Chondrocyte (in vitro differentiated cells): Measurements from ENCODE around the gene KMT2D. TPM values are rescaled to one million over a fixed set of nuclear protein-coding genes. Genes with fewer than 3 reads are reported as not detected.

ENCODE experiments used
- DNase-seq: peaks from one replicate; pipeline ENCODE4 v3.0.0; 2021; ENCODE audit warnings: mixed read lengths, low spot score
- H3K27ac Mint-ChIP-seq: one replicate; pipeline ENCODE4 v1.8.0; 2021; ENCODE audit warnings: mild to moderate bottlenecking, moderate library complexity, mixed read lengths; ENCODE audit not compliant: unreplicated experiment
- H3K27me3 Mint-ChIP-seq: 2 replicates; pipeline ENCODE4 v1.8.0; 2021; ENCODE audit warnings: low read depth, mixed read lengths
- H3K36me3 Mint-ChIP-seq: 2 replicates; pipeline ENCODE4 v1.8.0; 2021; ENCODE audit warnings: low read depth, mixed read lengths
- H3K4me1 Mint-ChIP-seq: 2 replicates; pipeline ENCODE4 v1.8.0; 2021; ENCODE audit warnings: low read depth, mild to moderate bottlenecking, mixed read lengths
- H3K4me3 Mint-ChIP-seq: one replicate; pipeline ENCODE4 v1.8.0; 2021; ENCODE audit warnings: mild to moderate bottlenecking, moderate library complexity, mixed read lengths; ENCODE audit not compliant: unreplicated experiment
- H3K9me3 Mint-ChIP-seq: 2 replicates; pipeline ENCODE4 v1.8.0; 2021; ENCODE audit warnings: low read depth, mixed read lengths
- CTCF ChIP-seq: fragments of 200-600 bp; sonication (generic); IDR thresholded peaks from 2 replicates; pipeline ENCODE4 v1.5.0; 2021; ENCODE audit warnings: antibody characterized with exemption, mild to moderate bottlenecking, moderate library complexity
- long read RNA-seq: library from polyadenylated mRNA; stranded (forward); transcript quantifications from one replicate; pipeline ENCODE4 v2.0.0, GENCODE V29; 2021
- total RNA-seq: library from RNA; stranded (reverse); gene quantifications from 3 replicates; pipeline ENCODE4 v1.2.1, GENCODE V29; 2021

KMT2D gene
- 65.4 to 73.8 TPM (median 70.7 TPM) in 3 replicates for total RNA-seq
- long read RNA-seq, result 0 reads

- H3K9me3 Mint-ChIP-seq, result no peaks in the 10 kb centered on the region
- DNase-seq, result peak; percentile 97
- H3K27ac Mint-ChIP-seq, result peak within 1 kb of the TSS; percentile 97
- H3K4me3 Mint-ChIP-seq, result peak within 1 kb of the TSS; percentile 95
- H3K27me3 Mint-ChIP-seq, result no peaks in the 10 kb centered on the region
- peaks cover 2% of the 10 kb centered on the region for H3K36me3 Mint-ChIP-seq
- H3K4me1 Mint-ChIP-seq, result peaks cover 48% of the 10 kb centered on the region
- peak; percentile 70 for TF ChIP-seq CTCF
Observed at GRCh38 chr12:49060237-49061156, at the start of gene KMT2D. Gene KMT2D (minus strand): TSS chr12:49060794. CDS start chr12:49055324, 5,470 bp downstream.

- Mint-ChIP-seq H3K4me3 (peak overlapping the region; percentile 97), H3K9me3 (no peaks in the 10 kb centered on the region)
Observed at GRCh38 chr12:49109641-49110463, 49.3 kb upstream of the KMT2D start.

GRCh38 chr12:49108958-49109404, 48.4 kb upstream of the KMT2D start:
- H3K9me3 Mint-ChIP-seq, result no peaks in the 10 kb centered on the region
- no peak for TF ChIP-seq CTCF
- peak overlapping the region; percentile 94 for H3K27ac Mint-ChIP-seq
- H3K27me3 Mint-ChIP-seq, result no peaks in the 10 kb centered on the region
- peaks cover 3% of the 10 kb centered on the region for H3K36me3 Mint-ChIP-seq
- no peak for DNase-seq
- peak overlapping the region; percentile 97 for H3K4me3 Mint-ChIP-seq
- H3K4me1 Mint-ChIP-seq, result peaks cover 26% of the 10 kb centered on the region

More at GRCh38 chr12:49109641-49110463, 49.3 kb upstream of the KMT2D start:
- no peak for TF ChIP-seq CTCF
- H3K27me3 Mint-ChIP-seq, result no peaks in the 10 kb centered on the region
- peaks cover 26% of the 10 kb centered on the region for H3K4me1 Mint-ChIP-seq
- no peak for DNase-seq
- H3K27ac Mint-ChIP-seq, result peak overlapping the region; percentile 97
- peaks cover 2% of the 10 kb centered on the region for H3K36me3 Mint-ChIP-seq

- no peak for DNase-seq
- peaks cover 21% of the 10 kb centered on the region for H3K4me1 Mint-ChIP-seq
- TF ChIP-seq CTCF, result no peak
Observed at GRCh38 chr12:49105504-49106084, 45.0 kb upstream of the KMT2D start.

GRCh38 chr12:49104822-49105221, 44.2 kb upstream of the KMT2D start:
- H3K27me3 Mint-ChIP-seq, result no peaks in the 10 kb centered on the region
- H3K27ac Mint-ChIP-seq, result no peak overlapping the region
- no peaks in the 10 kb centered on the region for H3K9me3 Mint-ChIP-seq
- no peak overlapping the region for H3K4me3 Mint-ChIP-seq
- no peak for TF ChIP-seq CTCF
- DNase-seq, result no peak
- H3K36me3 Mint-ChIP-seq, result peaks cover 24% of the 10 kb centered on the region
- peaks cover 19% of the 10 kb centered on the region for H3K4me1 Mint-ChIP-seq

More at GRCh38 chr12:49105504-49106084, 45.0 kb upstream of the KMT2D start:
- peaks cover 18% of the 10 kb centered on the region for H3K36me3 Mint-ChIP-seq
- no peaks in the 10 kb centered on the region for H3K27me3 Mint-ChIP-seq
- no peaks in the 10 kb centered on the region for H3K9me3 Mint-ChIP-seq
- no peak overlapping the region for H3K4me3 Mint-ChIP-seq
- no peak overlapping the region for H3K27ac Mint-ChIP-seq
